BE2C (cell line): ENCODE results near the gene MAP2K5.
"Not testable (repeated sequence)": the region's sequence is repeated elsewhere in the genome, so short reads cannot be mapped to it uniquely, and the experiment has no call there.

Experiments used
- DNase-seq: peaks from one replicate; pipeline ENCODE4 v3.0.0-alpha.2; 2020
- H3K27me3 ChIP-seq: fragments of 250-450 bp; sonication (Bioruptor Pico); 2 replicates; pipeline ENCODE4 v1.5.1; 2020; ENCODE audit warnings: mild to moderate bottlenecking
- H3K36me3 ChIP-seq: fragments of 250-450 bp; sonication (Bioruptor Pico); 2 replicates; pipeline ENCODE4 v1.5.1; 2020; ENCODE audit warnings: mild to moderate bottlenecking
- H3K4me1 ChIP-seq: fragments of 250-450 bp; sonication (Bioruptor Pico); 2 replicates; pipeline ENCODE4 v1.5.1; 2020
- H3K4me3 ChIP-seq: 2 replicates; pipeline ENCODE4 v1.5.1; 2011; ENCODE audit warnings: low read depth, low read length
- H3K9me3 ChIP-seq: fragments of 250-450 bp; sonication (Bioruptor Pico); 2 replicates; pipeline ENCODE4 v1.5.1; 2020
- CTCF ChIP-seq: IDR thresholded peaks from 2 replicates; pipeline ENCODE4 v1.5.1; 2012; ENCODE audit warnings: mild to moderate bottlenecking, low read depth, low read length

Gene MAP2K5

GRCh38 chr15:67660446-67660845 lies 117.9 kb downstream of the MAP2K5 start:
- Histone ChIP-seq H3K4me3 (no peak overlapping the region), H3K9me3 (no peaks in the 10 kb centered on the region), H3K27me3 (no peaks in the 10 kb centered on the region), H3K4me1 (no peaks in the 10 kb centered on the region; the same call in 1 of the 2 replicates), H3K36me3 (no peaks in the 10 kb centered on the region)
- TF ChIP-seq CTCF, result no peak
- no peak for DNase-seq

GRCh38 chr15:67660874-67661606 lies 118.5 kb downstream of the MAP2K5 start:
- Histone ChIP-seq H3K9me3 (no peaks in the 10 kb centered on the region), H3K4me1 (no peaks in the 10 kb centered on the region; the same call in 1 of the 2 replicates), H3K27me3 (no peaks in the 10 kb centered on the region), H3K36me3 (no peaks in the 10 kb centered on the region), H3K4me3 (no peak overlapping the region)
- no peak for TF ChIP-seq CTCF
- no peak for DNase-seq

- no peak for TF ChIP-seq CTCF
- H3K27me3 ChIP-seq, result no peaks in the 10 kb centered on the region
Measured at GRCh38 chr15:67670647-67671305, 128.3 kb downstream of the MAP2K5 start.

GRCh38 chr15:67672834-67673233 lies 130.3 kb downstream of the MAP2K5 start:
- not testable (repeated sequence) for H3K4me1 ChIP-seq, H3K27me3 ChIP-seq, H3K4me3 ChIP-seq, DNase-seq, H3K9me3 ChIP-seq, H3K36me3 ChIP-seq

More at GRCh38 chr15:67670647-67671305, 128.3 kb downstream of the MAP2K5 start:
- DNase-seq, result no peak
- no peaks in the 10 kb centered on the region for H3K36me3 ChIP-seq
- H3K9me3 ChIP-seq, result no peaks in the 10 kb centered on the region; the same call in 1 of the 2 replicates
- no peaks in the 10 kb centered on the region for H3K4me1 ChIP-seq
- H3K4me3 ChIP-seq, result no peak overlapping the region

GRCh38 chr15:67674983-67675382 lies 132.5 kb downstream of the MAP2K5 start:
- DNase-seq, result no peak
- no peaks in the 10 kb centered on the region for H3K27me3 ChIP-seq
- no peaks in the 10 kb centered on the region for H3K36me3 ChIP-seq
- H3K9me3 ChIP-seq, result no peaks in the 10 kb centered on the region; the same call in 1 of the 2 replicates
- no peaks in the 10 kb centered on the region for H3K4me1 ChIP-seq
- no peak for TF ChIP-seq CTCF
- H3K4me3 ChIP-seq, result no peak overlapping the region

- no peak for TF ChIP-seq CTCF
- Histone ChIP-seq H3K9me3 (no peaks in the 10 kb centered on the region; the same call in 1 of the 2 replicates), H3K36me3 (no peaks in the 10 kb centered on the region), H3K4me1 (no peaks in the 10 kb centered on the region; the same call in 1 of the 2 replicates), H3K27me3 (no peaks in the 10 kb centered on the region), H3K4me3 (no peak overlapping the region)
- no peak for DNase-seq
Measured at GRCh38 chr15:67678089-67678488, 135.6 kb downstream of the MAP2K5 start.
